Neuronal stem cell (in vitro differentiated cells): ENCODE results near the gene SDHAF4.
A peak's percentile ranks its signal among the peaks of the same experiment; 100 is the strongest.
"Not testable (repeated sequence)": the region's sequence is repeated elsewhere in the genome, so short reads cannot be mapped to it uniquely, and the experiment has no call there.

Experiments used
- DNase-seq: peaks from one replicate; pipeline ENCODE4 v3.0.0-alpha.2; 2013; ENCODE audit warnings: low spot score
- H2AFZ ChIP-seq: one replicate; pipeline ENCODE4 v1.6.1; 2013; ENCODE audit warnings: mild to moderate bottlenecking, low read length, inconsistent platforms
- H2AK5ac ChIP-seq: 2 replicates; pipeline ENCODE4 v1.6.1; 2013; ENCODE audit warnings: low read depth, mild to moderate bottlenecking, inconsistent platforms, low read length, moderate library complexity, mixed read lengths
- H2BK120ac ChIP-seq: 2 replicates; pipeline ENCODE4 v1.6.1; 2013; ENCODE audit warnings: low read depth, mild to moderate bottlenecking, inconsistent platforms, low read length, moderate library complexity, mixed read lengths
- H2BK12ac ChIP-seq: one replicate; pipeline ENCODE4 v1.6.1; 2013; ENCODE audit warnings: low read length, inconsistent platforms
- H2BK15ac ChIP-seq: 2 replicates; pipeline ENCODE4 v1.6.1; 2013; ENCODE audit warnings: mild to moderate bottlenecking, low read length, inconsistent platforms, mixed read lengths
- H2BK5ac ChIP-seq: one replicate; pipeline ENCODE4 v1.6.1; 2013; ENCODE audit warnings: inconsistent platforms, mild to moderate bottlenecking, low read length, moderate library complexity
- H3K14ac ChIP-seq: one replicate; pipeline ENCODE4 v1.6.1; 2013; ENCODE audit warnings: low read length, inconsistent platforms
- H3K18ac ChIP-seq: 2 replicates; pipeline ENCODE4 v1.6.1; 2013; ENCODE audit warnings: low read length, inconsistent platforms
- H3K23ac ChIP-seq: 2 replicates; pipeline ENCODE4 v1.6.1; 2013; ENCODE audit warnings: low read depth, mild to moderate bottlenecking, mixed read lengths, low read length, inconsistent platforms; ENCODE audit not compliant: poor library complexity
- H3K27ac ChIP-seq: replicated peaks from 3 replicates; pipeline ENCODE4 v1.5.1; 2013; ENCODE audit warnings: low read length, inconsistent platforms
- H3K27me3 ChIP-seq, 3 experiments: 2 replicates each; pipeline ENCODE4 v1.6.1; 2013; ENCODE audit warnings: low read length in 3 of 3, mild to moderate bottlenecking in 2 of 3, inconsistent platforms in 1 of 3, low read depth in 1 of 3, mixed read lengths in 1 of 3, moderate library complexity in 1 of 3; ENCODE audit not compliant: control insufficient read depth in 3 of 3, insufficient read depth in 3 of 3
- H3K36me3 ChIP-seq, 2 donors: replicated peaks in 1 of 2; 2 replicates each; pipeline ENCODE4 v1.6.1; 2013; ENCODE audit warnings: low read length in 2 of 2; ENCODE audit not compliant: control insufficient read depth in 2 of 2, insufficient read depth in 2 of 2
- H3K4ac ChIP-seq: 2 replicates; pipeline ENCODE4 v1.6.1; 2013; ENCODE audit warnings: inconsistent platforms, mild to moderate bottlenecking, low read length, moderate library complexity
- H3K4me1 ChIP-seq, 2 donors: 1 replicate in 1 of 2; 2 replicates in 1 of 2; pipeline ENCODE4 v1.6.1; 2013; ENCODE audit warnings: low read length in 2 of 2, low read depth in 1 of 2; ENCODE audit not compliant: control insufficient read depth in 2 of 2, insufficient read depth in 1 of 2
- H3K4me2 ChIP-seq: one replicate; pipeline ENCODE4 v1.6.1; 2013; ENCODE audit warnings: mild to moderate bottlenecking, low read length, inconsistent platforms; ENCODE audit not compliant: insufficient read depth, poor library complexity, severe bottlenecking
- H3K4me3 ChIP-seq, 2 donors: 2 replicates each; pipeline ENCODE4 v1.5.1; 2013; ENCODE audit warnings: low read length in 2 of 2, mild to moderate bottlenecking in 2 of 2, inconsistent platforms in 1 of 2, moderate library complexity in 1 of 2
- H3K79me1 ChIP-seq: one replicate; pipeline ENCODE4 v1.6.1; 2013; ENCODE audit warnings: low read depth, mild to moderate bottlenecking, inconsistent platforms, low read length, moderate library complexity
- H3K9ac ChIP-seq: one replicate; pipeline ENCODE4 v1.6.1; 2013; ENCODE audit warnings: mild to moderate bottlenecking, low read depth, low read length, inconsistent platforms; ENCODE audit not compliant: poor library complexity
- H3K9me3 ChIP-seq, 2 donors: replicated peaks in 1 of 2; 2 replicates each; pipeline versions ENCODE3 to v1.6.1; 2013; ENCODE audit warnings: low read length in 2 of 2, mild to moderate bottlenecking in 2 of 2, inconsistent platforms in 1 of 2, low read depth in 1 of 2, mixed read lengths in 1 of 2, moderate library complexity in 1 of 2; ENCODE audit not compliant: control insufficient read depth in 2 of 2, insufficient read depth in 1 of 2
- H4K8ac ChIP-seq: one replicate; pipeline ENCODE4 v1.6.1; 2013; ENCODE audit warnings: low read depth, mild to moderate bottlenecking, inconsistent platforms, low read length, moderate library complexity
- H4K91ac ChIP-seq: one replicate; pipeline ENCODE4 v1.6.1; 2013; ENCODE audit warnings: low read length, low read depth, mild to moderate bottlenecking, inconsistent platforms; ENCODE audit not compliant: poor library complexity
- WGBS, 2 donors: extraction: QIAGEN DNeasy Blood & Tissue Kit; methylation state at CpG; one replicate each; pipeline ENCODE4 v1.1.7; 2013; ENCODE audit warnings: missing lambda C conversion rate in 2 of 2, mixed read lengths in 1 of 2; ENCODE audit not compliant: insufficient read length in 2 of 2, insufficient replicate concordance in 1 of 2; ENCODE audit errors: extremely low coverage in 2 of 2; 5-methylcytosine and 5-hydroxymethylcytosine counted together

The SDHAF4 gene

DNA sequence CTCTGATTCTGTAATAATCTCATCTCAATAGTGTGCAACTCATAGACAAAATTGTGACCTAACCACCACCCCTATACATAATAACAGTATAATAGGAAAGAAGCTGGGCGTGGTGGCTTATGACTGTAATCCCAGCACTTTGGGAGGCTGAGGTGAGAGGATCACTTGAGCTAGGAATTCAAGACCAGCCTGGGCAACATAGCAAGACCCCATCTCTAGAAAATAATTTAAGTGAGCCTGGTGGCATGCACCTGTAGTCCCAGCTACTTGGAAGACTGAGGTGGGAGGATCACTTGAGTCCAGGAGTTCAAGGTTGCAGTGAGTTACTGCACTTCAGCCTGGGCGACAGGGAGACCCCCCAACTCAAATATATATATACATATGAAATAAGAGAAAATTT, 4.3 kb upstream of the SDHAF4 start:
- not testable (repeated sequence) for H3K18ac ChIP-seq, H2AK5ac ChIP-seq, H3K27me3 ChIP-seq, H3K23ac ChIP-seq, H2BK5ac ChIP-seq, H3K4me3 ChIP-seq, H3K4ac ChIP-seq, H3K14ac ChIP-seq, H2BK15ac ChIP-seq, H3K9me3 ChIP-seq, H4K8ac ChIP-seq, H3K4me2 ChIP-seq, DNase-seq, H3K79me1 ChIP-seq, H3K27ac ChIP-seq, H2AFZ ChIP-seq, H4K91ac ChIP-seq, H2BK120ac ChIP-seq, H3K9ac ChIP-seq, H3K4me1 ChIP-seq, H2BK12ac ChIP-seq
- WGBS, 2 donors: no CpG with 5 or more reads among the region's 2 CpGs
- peaks cover 0 to 28% of the 10 kb centered on the region in 2 donors for H3K36me3 ChIP-seq

DNA sequence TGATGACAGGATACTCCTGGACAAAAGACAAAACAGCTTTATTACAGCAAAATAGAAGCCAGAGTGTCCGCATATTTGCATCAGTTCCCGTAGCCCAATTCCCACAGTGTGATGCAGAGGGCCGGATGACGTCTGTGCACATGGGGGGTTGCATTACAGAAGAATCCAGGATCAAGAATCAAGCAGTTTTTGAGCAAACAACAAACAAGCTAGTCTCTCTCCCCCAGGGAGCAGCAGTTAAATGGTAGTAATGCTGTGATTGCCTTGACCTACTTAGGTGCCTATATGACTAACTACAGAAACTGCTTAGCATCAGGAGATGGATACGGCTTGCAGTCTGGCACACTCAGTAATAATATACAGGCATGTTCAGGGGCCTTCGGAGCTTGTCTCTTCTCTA, 3.2 kb upstream of the SDHAF4 start:
- Histone ChIP-seq H3K4me3 (no peak overlapping the region), H3K27ac (no peak overlapping the region), H4K91ac (no peak overlapping the region), H2BK120ac (no peak overlapping the region), H2BK15ac (no peak overlapping the region), H4K8ac (peak overlapping the region; percentile 72), H3K9me3 (peaks cover 2 to 7% of the 10 kb centered on the region in 2 donors), H3K23ac (no peak overlapping the region), H3K18ac (no peak overlapping the region), H2BK5ac (no peak overlapping the region), H3K27me3 (no peaks in the 10 kb centered on the region), H3K4ac (no peak overlapping the region), H3K9ac (no peak overlapping the region), H2AFZ (no peak overlapping the region), H3K4me2 (no peak overlapping the region), H3K79me1 (peaks cover 4% of the 10 kb centered on the region), H3K36me3 (peaks cover 2 to 26% of the 10 kb centered on the region in 2 donors), H3K4me1 (no peaks in the 10 kb centered on the region), H2AK5ac (no peak overlapping the region), H3K14ac (no peak overlapping the region), H2BK12ac (no peak overlapping the region)
- WGBS, 2 donors: no CpG with 5 or more reads among the region's 6 CpGs
- no peak for DNase-seq

GRCh38 chr6:70574643-70575042, 7.9 kb downstream of the SDHAF4 start:
- Histone ChIP-seq H3K27me3 (no peaks in the 10 kb centered on the region), H3K9me3 (peaks cover 0 to 12% of the 10 kb centered on the region in 2 donors), H3K4me2 (no peak overlapping the region), H3K4me3 (no peak overlapping the region), H2BK5ac (no peak overlapping the region), H4K91ac (no peak overlapping the region), H2BK12ac (no peak overlapping the region), H4K8ac (no peak overlapping the region), H3K4me1 (no peaks in the 10 kb centered on the region), H3K23ac (no peak overlapping the region), H3K14ac (no peak overlapping the region), H2AK5ac (no peak overlapping the region), H2BK15ac (no peak overlapping the region), H3K4ac (no peak overlapping the region), H2AFZ (no peak overlapping the region), H3K27ac (no peak overlapping the region), H3K18ac (no peak overlapping the region), H2BK120ac (no peak overlapping the region), H3K9ac (no peak overlapping the region), H3K79me1 (no peaks in the 10 kb centered on the region), H3K36me3 (peaks cover 0 to 31% of the 10 kb centered on the region in 2 donors)
- no peak for DNase-seq
- no CpG with 5 or more reads among the region's 2 CpGs for WGBS, 2 donors

DNA sequence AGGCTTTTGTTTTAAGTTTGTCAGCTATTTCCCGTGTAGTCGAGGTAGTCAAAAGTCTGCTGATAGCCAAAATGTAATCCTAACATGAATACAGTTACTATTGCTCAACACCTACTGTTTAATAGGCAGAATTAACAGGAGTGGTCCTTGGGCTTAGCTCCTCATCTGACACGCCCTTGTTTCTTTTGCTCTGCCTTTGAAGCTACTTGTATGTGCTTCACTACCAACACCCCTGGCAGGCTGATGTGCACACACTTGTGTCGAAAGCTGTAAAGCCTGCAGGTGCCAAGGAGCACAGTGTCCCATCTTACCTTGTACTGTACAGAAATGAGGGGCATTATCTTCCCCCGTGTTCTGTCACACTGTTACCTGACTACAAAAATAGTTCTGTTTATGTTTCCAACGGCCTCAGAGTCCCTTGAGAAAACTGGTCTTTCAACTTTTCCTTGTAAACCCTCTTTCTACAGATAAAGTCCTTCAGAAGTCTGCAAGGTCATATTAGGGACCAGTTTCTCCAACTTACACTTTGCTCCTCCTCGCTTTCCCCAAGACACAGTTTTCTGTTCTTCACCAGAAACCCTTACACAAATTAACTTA, 9.3 kb downstream of the SDHAF4 start:
- H2BK12ac ChIP-seq: no peak overlapping the region
- H4K8ac ChIP-seq: no peak overlapping the region
- H2AFZ ChIP-seq: no peak overlapping the region
- no peak overlapping the region for H2BK5ac ChIP-seq
- H2BK15ac ChIP-seq: no peak overlapping the region
- H3K27ac ChIP-seq: no peak overlapping the region
- H3K14ac ChIP-seq: no peak overlapping the region
- H2BK120ac ChIP-seq: no peak overlapping the region
- peaks cover 4 to 31% of the 10 kb centered on the region in 2 donors for H3K36me3 ChIP-seq
- no peak overlapping the region for H3K9ac ChIP-seq
- H3K4me2 ChIP-seq: no peak overlapping the region
- no peak overlapping the region for H2AK5ac ChIP-seq
- no peaks in the 10 kb centered on the region for H3K79me1 ChIP-seq
- H3K4ac ChIP-seq: no peak overlapping the region
- DNase-seq: no peak
- H3K4me3 ChIP-seq: no peak overlapping the region
- no CpG with 5 or more reads among the region's 7 CpGs for WGBS, 2 donors
- H3K9me3 ChIP-seq: peaks cover 0 to under 1% of the 10 kb centered on the region in 2 donors
- H3K4me1 ChIP-seq: no peaks in the 10 kb centered on the region
- H3K27me3 ChIP-seq: no peaks in the 10 kb centered on the region
- H3K23ac ChIP-seq: no peak overlapping the region
- no peak overlapping the region for H3K18ac ChIP-seq
- no peak overlapping the region for H4K91ac ChIP-seq
